ENCODE data around the gene SLBP. TPM values are rescaled to one million over a fixed set of nuclear protein-coding genes. Genes with fewer than 3 reads are reported as not detected.

SLBP gene
- total RNA-seq, 1 experiment from 2014 or later = 43.5 TPM

- POLR2A ChIA-PET = interaction anchor here (0.6 to 3.9 kb wide), 24 partner anchors 10 to 550 kb away, joined by 3 to 63 read pairs (median 4); partner anchors contain the start of genes MXD4, NSD2, TACC3 and TMEM129
- Mint-ChIP-seq H3K9me3 (ENCODE audit: unreplicated experiment) (no peaks in the 10 kb centered on the region), H3K36me3 (ENCODE audit: insufficient read depth, unreplicated experiment) (peaks cover 27% of the 10 kb centered on the region), H3K4me3 (ENCODE audit: unreplicated experiment) (peak overlapping the region; percentile 86), H3K27ac (ENCODE audit: low read depth, unreplicated experiment) (peak overlapping the region; percentile 77), H3K27me3 (ENCODE audit: insufficient read depth, unreplicated experiment) (no peaks in the 10 kb centered on the region), H3K4me1 (ENCODE audit: insufficient read depth, unreplicated experiment) (peaks cover 7% of the 10 kb centered on the region)
- no peak for TF ChIP-seq CTCF (IDR thresholded peaks at IDR 0.05; ENCODE audit: unreplicated experiment)
- CTCF ChIA-PET = interaction anchor here (1.0 to 1.6 kb wide), 3 partner anchors 11 to 20 kb away, joined by 3 to 6 read pairs (median 4); no protein-coding TSS in a partner anchor
- DNase-seq (ENCODE audit: unreplicated experiment) = peak; percentile 46
- intact Hi-C loops (cut with micrococcal nuclease) = loop anchor here (2.0 kb wide), 1 partner anchor 15 kb away; no protein-coding TSS in a partner anchor
- no TSS peak for BruUV-seq (replicated peaks)
Measured at GRCh38 chr4:1711571-1712215, 426 bp downstream of the SLBP start.

GRCh38 chr4:1711055-1711570 lies 1.0 kb downstream of the SLBP start:
- Mint-ChIP-seq H3K36me3 (ENCODE audit: insufficient read depth, unreplicated experiment) (peaks cover 33% of the 10 kb centered on the region), H3K4me3 (ENCODE audit: unreplicated experiment) (peak overlapping the region; percentile 86), H3K4me1 (ENCODE audit: insufficient read depth, unreplicated experiment) (peaks cover 7% of the 10 kb centered on the region), H3K27me3 (ENCODE audit: insufficient read depth, unreplicated experiment) (no peaks in the 10 kb centered on the region), H3K27ac (ENCODE audit: low read depth, unreplicated experiment) (peak overlapping the region; percentile 77), H3K9me3 (ENCODE audit: unreplicated experiment) (no peaks in the 10 kb centered on the region)
- ChIA-PET POLR2A (interaction anchor here (0.8 to 3.9 kb wide), 10 partner anchors 9 to 160 kb away, joined by 3 to 63 read pairs (median 8); partner anchors contain the start of genes NSD2, TACC3 and TMEM129), CTCF (interaction anchor here (1.0 kb wide), 1 partner anchor 19 kb away, joined by 3 read pairs; no protein-coding TSS in a partner anchor)
- intact Hi-C loops (cut with micrococcal nuclease) = no loop called here
- TF ChIP-seq CTCF (IDR thresholded peaks at IDR 0.05; ENCODE audit: unreplicated experiment) = no peak
- BruUV-seq (replicated peaks) = no TSS peak
- DNase-seq (ENCODE audit: unreplicated experiment) = no peak

- DNase-seq (ENCODE audit: unreplicated experiment) = no peak
- H3K9me3 Mint-ChIP-seq (ENCODE audit: unreplicated experiment) = no peaks in the 10 kb centered on the region
- H3K36me3 Mint-ChIP-seq (ENCODE audit: insufficient read depth, unreplicated experiment) = peaks cover 55% of the 10 kb centered on the region
- H3K27ac Mint-ChIP-seq (ENCODE audit: low read depth, unreplicated experiment) = no peak overlapping the region
- H3K27me3 Mint-ChIP-seq (ENCODE audit: insufficient read depth, unreplicated experiment) = no peaks in the 10 kb centered on the region
- TF ChIP-seq CTCF (IDR thresholded peaks at IDR 0.05; ENCODE audit: unreplicated experiment) = no peak
- intact Hi-C loops (cut with micrococcal nuclease) = no loop called here
- ChIA-PET CTCF (interaction anchor here (0.5 to 9.5 kb wide), 5 partner anchors 9 to 103 kb away, joined by 3 to 101 read pairs (median 10); no protein-coding TSS in a partner anchor), POLR2A (interaction anchor here (0.6 to 1.6 kb wide), 7 partner anchors 10 to 157 kb away, joined by 3 to 6 read pairs (median 4); partner anchors contain the start of genes TACC3 and TMEM129)
- H3K4me3 Mint-ChIP-seq (ENCODE audit: unreplicated experiment) = no peak overlapping the region
- no TSS peak for BruUV-seq (replicated peaks)
- H3K4me1 Mint-ChIP-seq (ENCODE audit: insufficient read depth, unreplicated experiment) = peaks cover 7% of the 10 kb centered on the region
Measured at GRCh38 chr4:1708581-1708980, 3.5 kb downstream of the SLBP start.

GRCh38 chr4:1706358-1706757 lies 5.8 kb downstream of the SLBP start:
- CTCF ChIA-PET = interaction anchor here (1.1 to 9.5 kb wide), 3 partner anchors 13 to 22 kb away, joined by 3 to 101 read pairs (median 14); no protein-coding TSS in a partner anchor
- Mint-ChIP-seq H3K4me3 (ENCODE audit: unreplicated experiment) (no peak overlapping the region), H3K4me1 (ENCODE audit: insufficient read depth, unreplicated experiment) (peaks cover 7% of the 10 kb centered on the region), H3K27me3 (ENCODE audit: insufficient read depth, unreplicated experiment) (no peaks in the 10 kb centered on the region), H3K27ac (ENCODE audit: low read depth, unreplicated experiment) (no peak overlapping the region), H3K9me3 (ENCODE audit: unreplicated experiment) (no peaks in the 10 kb centered on the region), H3K36me3 (ENCODE audit: insufficient read depth, unreplicated experiment) (peaks cover 73% of the 10 kb centered on the region)
- DNase-seq (ENCODE audit: unreplicated experiment) = no peak
- BruUV-seq (replicated peaks) = no TSS peak
- TF ChIP-seq CTCF (IDR thresholded peaks at IDR 0.05; ENCODE audit: unreplicated experiment) = no peak
- intact Hi-C loops (cut with micrococcal nuclease) = no loop called here
- POLR2A ChIA-PET = no interaction called here

All from MCF 10A (cell line).